Cardiac muscle cell (in vitro differentiated cells and primary cell): ENCODE data around the gene SPATA33. TPM values are rescaled to one million over a fixed set of nuclear protein-coding genes. Genes with fewer than 3 reads are reported as not detected.
"Not testable (repeated sequence)": the region's sequence is repeated elsewhere in the genome, so short reads cannot be mapped to it uniquely, and the experiment has no call there.

Experiments
- DNase-seq, 2 donors: peaks; one replicate each; pipeline versions ENCODE4 v3.0.0 to v3.0.0-alpha.2; 2010 to 2017; ENCODE audit warnings: low read depth in 1 of 2, low spot score in 1 of 2
- H3K27ac ChIP-seq: fragments of 200-600 bp; sonication (generic); 2 replicates; pipeline ENCODE4 v1.5.1; 2016
- H3K27me3 ChIP-seq: fragments of 200-600 bp; sonication (generic); 2 replicates; pipeline ENCODE4 v1.6.0; 2016; ENCODE audit warnings: control low read depth
- H3K36me3 ChIP-seq: fragments of 200-600 bp; sonication (generic); 2 replicates; pipeline ENCODE4 v1.5.1; 2016; ENCODE audit warnings: control low read depth
- H3K4me1 ChIP-seq: fragments of 200-600 bp; sonication (generic); 2 replicates; pipeline ENCODE4 v1.8.1; 2017; ENCODE audit warnings: low read depth, mild to moderate bottlenecking, mixed run types
- H3K4me3 ChIP-seq: fragments of 200-600 bp; sonication (generic); 2 replicates; pipeline ENCODE4 v1.5.1; 2016; ENCODE audit warnings: mild to moderate bottlenecking
- H3K9me3 ChIP-seq: fragments of 200-600 bp; sonication (generic); 2 replicates; pipeline ENCODE4 v1.5.1; 2017; ENCODE audit warnings: low read depth, mild to moderate bottlenecking, control low read depth
- CTCF ChIP-seq: IDR thresholded peaks from 2 replicates; pipeline ENCODE4 v1.5.1; 2012; ENCODE audit warnings: low read depth, mild to moderate bottlenecking, low read length
- polyA plus RNA-seq: library from polyadenylated mRNA; unstranded; fragments of >200 nt; fragmentation: Nextera tagmentation; extraction: Ambion mirVana; gene quantifications from 2 replicates; pipeline ENCODE4 v1.2.1, GENCODE V29; 2016
- total RNA-seq: library from RNA; depleted of rRNA; stranded (reverse); fragments of >200 nt; gene quantifications from 2 replicates; pipeline ENCODE4 v1.2.3, GENCODE V29; 2016

Gene SPATA33
- total and polyA plus RNA-seq, 2 experiments from 2014 or later: 8.3 to 13.5 TPM

DNA sequence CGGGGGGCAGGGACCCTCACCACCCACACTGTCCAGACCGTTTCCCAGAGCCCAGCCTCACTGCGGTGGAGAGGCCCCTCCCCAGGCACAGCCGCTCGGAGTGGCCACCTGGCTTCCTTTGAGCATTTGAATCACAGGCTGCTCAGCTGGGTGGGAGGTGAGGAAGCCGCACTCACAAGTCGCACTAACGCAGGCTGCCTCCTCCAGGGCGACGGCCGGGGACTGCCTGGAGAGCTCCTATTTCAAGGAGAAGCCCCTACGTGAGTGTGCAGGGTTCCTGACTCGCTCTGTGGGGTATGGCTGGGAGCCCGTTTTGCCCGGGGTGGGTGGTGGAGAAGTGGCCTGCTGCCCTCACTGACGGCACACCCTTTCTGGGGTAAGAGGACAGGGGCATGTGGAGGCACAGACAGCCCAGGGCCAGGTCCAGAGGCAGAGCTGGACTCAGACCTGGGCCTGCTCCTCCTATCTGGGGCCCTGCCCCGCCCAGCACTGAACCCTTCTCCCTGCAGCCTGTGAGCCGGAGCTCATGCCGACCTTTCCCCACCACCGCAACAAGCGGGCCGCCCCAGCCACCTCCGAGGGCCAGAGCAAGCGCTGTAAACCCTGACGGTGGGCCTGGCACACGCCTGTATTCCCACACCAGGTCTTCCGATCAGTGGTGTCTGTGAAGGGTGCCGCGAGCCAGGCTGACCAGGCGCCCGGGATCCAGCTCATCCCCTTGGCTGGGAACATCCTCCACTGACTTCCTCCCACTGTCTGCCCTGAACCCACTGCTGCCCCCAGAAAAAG, 37.6 kb downstream of the SPATA33 start:
- Histone ChIP-seq H3K27ac (no peak overlapping the region), H3K9me3 (no peaks in the 10 kb centered on the region)

GRCh38 chr16:89695875-89696669, 38.4 kb downstream of the SPATA33 start:
- DNase-seq: no peak
- H3K4me3 ChIP-seq: no peak overlapping the region
- H3K9me3 ChIP-seq: no peaks in the 10 kb centered on the region
- no peaks in the 10 kb centered on the region for H3K27me3 ChIP-seq
- no peak for TF ChIP-seq CTCF
- no peak overlapping the region for H3K27ac ChIP-seq
- H3K36me3 ChIP-seq: peaks cover 8% of the 10 kb centered on the region
- H3K4me1 ChIP-seq: peaks cover 8% of the 10 kb centered on the region

More for the DNA sequence above, 37.6 kb downstream of the SPATA33 start:
- H3K36me3 ChIP-seq: peaks cover 8% of the 10 kb centered on the region
- DNase-seq: no peak
- peaks cover 5% of the 10 kb centered on the region for H3K4me1 ChIP-seq
- H3K4me3 ChIP-seq: no peak overlapping the region
- no peak for TF ChIP-seq CTCF
- H3K27me3 ChIP-seq: no peaks in the 10 kb centered on the region

DNA sequence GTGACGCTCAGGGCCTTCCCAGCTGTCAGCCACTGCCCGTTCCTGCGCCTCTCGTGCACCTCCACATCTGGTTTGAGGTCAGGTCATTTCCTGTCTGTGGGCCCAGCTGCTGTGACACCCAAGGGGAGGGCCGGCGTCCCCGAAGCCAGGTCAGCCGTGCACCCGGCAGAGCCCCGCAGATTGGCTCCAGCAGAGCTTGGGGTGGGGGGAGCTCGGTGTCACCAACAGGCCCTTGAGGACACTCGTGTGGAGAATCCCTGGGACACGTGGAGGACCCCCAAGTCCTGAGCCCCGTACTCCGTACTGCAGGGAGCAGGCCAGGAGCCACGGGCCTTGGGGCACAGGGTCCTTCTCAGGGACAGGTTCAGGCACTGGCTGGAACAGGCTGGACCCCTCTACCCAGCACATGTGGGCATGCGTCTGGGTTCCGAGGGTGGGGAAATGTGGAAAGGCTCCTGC, 39.1 kb downstream of the SPATA33 start:
- Histone ChIP-seq H3K36me3 (peaks cover 8% of the 10 kb centered on the region), H3K27ac (no peak overlapping the region), H3K4me1 (peaks cover 8% of the 10 kb centered on the region), H3K27me3 (no peaks in the 10 kb centered on the region), H3K4me3 (no peak overlapping the region), H3K9me3 (no peaks in the 10 kb centered on the region)
- TF ChIP-seq CTCF: no peak
- no peak for DNase-seq

- TF ChIP-seq CTCF: no peak
- H3K36me3 ChIP-seq: peaks cover 6% of the 10 kb centered on the region
- peaks cover 8% of the 10 kb centered on the region for H3K4me1 ChIP-seq
- no peaks in the 10 kb centered on the region for H3K27me3 ChIP-seq
- no peak overlapping the region for H3K4me3 ChIP-seq
- H3K9me3 ChIP-seq: no peaks in the 10 kb centered on the region
- no peak overlapping the region for H3K27ac ChIP-seq
- no peak for DNase-seq
Observed at GRCh38 chr16:89697161-89697615, 39.6 kb downstream of the SPATA33 start.

- H3K27ac ChIP-seq: no peak overlapping the region
- no peak overlapping the region for H3K4me3 ChIP-seq
- no peak for DNase-seq
- H3K9me3 ChIP-seq: no peaks in the 10 kb centered on the region
- no peaks in the 10 kb centered on the region for H3K27me3 ChIP-seq
- TF ChIP-seq CTCF: no peak
- peaks cover 8% of the 10 kb centered on the region for H3K4me1 ChIP-seq
- peaks cover 5% of the 10 kb centered on the region for H3K36me3 ChIP-seq
Observed at GRCh38 chr16:89697616-89698331, 40.1 kb downstream of the SPATA33 start.

DNA sequence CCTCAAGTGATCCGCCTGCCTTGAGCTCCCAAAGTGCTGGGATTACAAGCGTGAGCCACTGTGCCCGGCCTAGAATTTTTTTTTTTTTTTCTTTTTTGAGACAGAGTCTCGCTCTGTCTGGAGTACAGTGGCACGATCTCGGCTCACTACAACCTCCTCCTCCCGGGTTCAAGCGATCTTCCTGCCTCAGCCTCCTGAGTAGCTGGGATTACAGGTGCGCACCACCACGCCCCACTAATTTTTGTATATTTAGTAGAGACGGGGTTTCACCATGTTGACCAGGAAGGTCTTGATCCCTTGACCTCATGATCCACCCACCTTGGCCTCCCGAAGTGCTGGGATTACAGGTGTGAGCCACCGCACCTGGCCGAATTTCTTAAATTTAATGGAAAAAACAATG, 41.1 kb downstream of the SPATA33 start:
- not testable (repeated sequence) for H3K9me3 ChIP-seq, DNase-seq, H3K4me3 ChIP-seq, H3K27ac ChIP-seq, H3K4me1 ChIP-seq, H3K27me3 ChIP-seq, H3K36me3 ChIP-seq

GRCh38 chr16:89699629-89700099, 42.0 kb downstream of the SPATA33 start:
- H3K27me3 ChIP-seq, H3K4me1 ChIP-seq, H3K36me3 ChIP-seq, DNase-seq, H3K4me3 ChIP-seq, H3K27ac ChIP-seq, H3K9me3 ChIP-seq: not testable (repeated sequence)
